ENCODE data around the gene QRICH1.

DNA sequence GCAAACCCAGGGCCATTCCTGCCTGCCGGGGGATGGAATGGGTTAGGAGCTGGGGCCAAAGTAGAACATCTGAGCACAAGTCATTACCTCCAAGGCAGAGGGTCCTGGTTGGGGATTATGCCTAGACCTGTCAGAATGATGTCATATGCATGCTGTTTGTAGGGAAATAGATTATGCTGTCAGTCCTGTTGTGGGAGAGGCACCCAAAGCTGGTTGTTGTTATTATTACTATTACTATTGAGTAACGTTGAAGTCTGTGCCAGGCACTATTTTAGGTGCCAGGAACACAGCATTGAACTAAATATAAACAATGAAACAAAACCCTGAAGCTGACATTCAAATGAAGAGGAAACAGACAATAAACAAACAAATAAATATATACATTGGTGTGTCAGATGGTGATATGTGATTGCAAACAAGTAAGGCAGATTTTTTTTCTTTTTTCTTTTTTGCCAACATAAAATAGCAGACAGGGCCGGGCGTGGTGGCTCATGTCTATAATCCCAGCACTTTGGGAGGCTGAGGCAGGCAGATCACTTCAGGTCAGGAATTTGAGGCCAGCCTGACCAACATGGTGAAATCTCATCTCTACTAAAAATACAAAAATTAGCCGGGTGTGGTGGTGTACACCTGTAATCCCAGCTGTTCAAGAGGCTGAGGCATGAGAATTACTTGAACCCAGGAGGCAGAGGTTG lies 101.9 kb downstream of the QRICH1 start:
- TF ChIP-seq, protein P1, sequence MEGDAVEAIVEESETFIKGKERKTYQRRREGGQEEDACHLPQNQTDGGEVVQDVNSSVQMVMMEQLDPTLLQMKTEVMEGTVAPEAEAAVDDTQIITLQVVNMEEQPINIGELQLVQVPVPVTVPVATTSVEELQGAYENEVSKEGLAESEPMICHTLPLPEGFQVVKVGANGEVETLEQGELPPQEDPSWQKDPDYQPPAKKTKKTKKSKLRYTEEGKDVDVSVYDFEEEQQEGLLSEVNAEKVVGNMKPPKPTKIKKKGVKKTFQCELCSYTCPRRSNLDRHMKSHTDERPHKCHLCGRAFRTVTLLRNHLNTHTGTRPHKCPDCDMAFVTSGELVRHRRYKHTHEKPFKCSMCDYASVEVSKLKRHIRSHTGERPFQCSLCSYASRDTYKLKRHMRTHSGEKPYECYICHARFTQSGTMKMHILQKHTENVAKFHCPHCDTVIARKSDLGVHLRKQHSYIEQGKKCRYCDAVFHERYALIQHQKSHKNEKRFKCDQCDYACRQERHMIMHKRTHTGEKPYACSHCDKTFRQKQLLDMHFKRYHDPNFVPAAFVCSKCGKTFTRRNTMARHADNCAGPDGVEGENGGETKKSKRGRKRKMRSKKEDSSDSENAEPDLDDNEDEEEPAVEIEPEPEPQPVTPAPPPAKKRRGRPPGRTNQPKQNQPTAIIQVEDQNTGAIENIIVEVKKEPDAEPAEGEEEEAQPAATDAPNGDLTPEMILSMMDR (IDR thresholded peaks at IDR 0.05; ENCODE audit: insufficient read depth, low read length, poor library complexity, severe bottlenecking) = no peak
- TF ChIP-seq EZH2phosphoT487 (conservative IDR thresholded peaks at IDR 0.05; ENCODE audit: low read length) = no peak

Data from SU-DHL-6 (cell line).